Keratinocyte (primary cell): ENCODE results near the gene KIF13A. TPM values are rescaled to one million over a fixed set of nuclear protein-coding genes. Genes with fewer than 3 reads are reported as not detected.

Experiments used
- DNase-seq: peaks from one replicate; pipeline ENCODE4 v3.0.0-alpha.2; 2011; ENCODE audit warnings: low read depth, missing footprints, low spot score
- FAIRE-seq: peaks from 2 replicates; lab custom pipeline; 2011; peaks lifted over from hg19 to GRCh38; lab: Jason Lieb, UNC
- H2AFZ ChIP-seq: 2 replicates; pipeline ENCODE4 v1.6.0; 2012; ENCODE audit warnings: low read length, control low read depth, inconsistent platforms; ENCODE audit not compliant: control insufficient read depth
- H3K27ac ChIP-seq: 2 replicates; pipeline ENCODE4 v1.5.1; 2011; ENCODE audit warnings: low read length; ENCODE audit not compliant: control insufficient read depth, insufficient read depth
- H3K27me3 ChIP-seq: 3 replicates; pipeline ENCODE4 v1.6.0; 2011; ENCODE audit warnings: low read length; ENCODE audit not compliant: control insufficient read depth, insufficient read depth; ENCODE audit errors: extremely low read depth
- H3K36me3 ChIP-seq, 2 experiments: 2 replicates in 1 of 2; 3 replicates in 1 of 2; pipeline ENCODE4 v1.5.1; 2011; ENCODE audit warnings: low read length in 2 of 2, mild to moderate bottlenecking in 1 of 2; ENCODE audit not compliant: control insufficient read depth in 2 of 2, insufficient read depth in 2 of 2; ENCODE audit errors: extremely low read depth in 1 of 2
- H3K4me1 ChIP-seq: 3 replicates; pipeline ENCODE4 v1.5.1; 2011; ENCODE audit warnings: low read length; ENCODE audit not compliant: control insufficient read depth, insufficient read depth; ENCODE audit errors: extremely low read depth
- H3K4me2 ChIP-seq: 3 replicates; pipeline ENCODE4 v1.6.0; 2011; ENCODE audit warnings: low read depth, low read length; ENCODE audit not compliant: control insufficient read depth, insufficient read depth; ENCODE audit errors: extremely low read depth
- H3K4me3 ChIP-seq, 3 experiments: fragments of 200-600 bp in 1 of 3; sonication (generic) in 1 of 3; 2 replicates in 2 of 3; 3 replicates in 1 of 3; pipeline ENCODE4 v1.5.1; 2011 to 2016; ENCODE audit warnings: low read length in 3 of 3, mild to moderate bottlenecking in 3 of 3, control low read depth in 2 of 3, inconsistent platforms in 1 of 3, low read depth in 1 of 3, mixed read lengths in 1 of 3, mixed run types in 1 of 3, moderate library complexity in 1 of 3; ENCODE audit not compliant: control insufficient read depth in 2 of 3, insufficient read depth in 2 of 3; ENCODE audit errors: extremely low read depth in 1 of 3
- H3K79me2 ChIP-seq: 2 replicates; pipeline ENCODE4 v1.6.0; 2012; ENCODE audit warnings: low read length; ENCODE audit not compliant: control insufficient read depth, insufficient read depth
- H3K9ac ChIP-seq: 3 replicates; pipeline ENCODE4 v1.6.0; 2011; ENCODE audit warnings: low read length; ENCODE audit not compliant: control insufficient read depth, insufficient read depth; ENCODE audit errors: extremely low read depth
- H3K9me1 ChIP-seq: 3 replicates; pipeline ENCODE4 v1.6.0; 2011; ENCODE audit warnings: low read length; ENCODE audit not compliant: control insufficient read depth, insufficient read depth; ENCODE audit errors: extremely low read depth
- H3K9me3 ChIP-seq: 2 replicates; pipeline ENCODE4 v1.5.1; 2012; ENCODE audit warnings: low read depth, low read length; ENCODE audit not compliant: control insufficient read depth
- H4K20me1 ChIP-seq: 3 replicates; pipeline ENCODE4 v1.6.0; 2011; ENCODE audit warnings: low read length; ENCODE audit not compliant: control insufficient read depth, insufficient read depth; ENCODE audit errors: extremely low read depth
- EZH2 ChIP-seq: IDR thresholded peaks from one replicate; pipeline ENCODE4 v1.6.1; 2012; ENCODE audit warnings: inconsistent platforms, mild to moderate bottlenecking, low read length, moderate library complexity
- dilution Hi-C: fragments of 300-500 bp; cut with MboI; formaldehyde crosslinking; loops from one replicate; pipeline ENCODE4 v1.7.0; 2020; ENCODE audit warnings: low sequenced_read_pairs; ENCODE audit not compliant: extremely low pct_ligation_motif_present
- polyA plus RNA-seq, 5 experiments: library from polyadenylated mRNA; depleted of rRNA in 3 of 5; stranded (reverse) in 3 of 5; stranded (forward) in 1 of 5; unstranded in 1 of 5; fragments of >200 nt; gene quantifications; 1 replicate in 1 of 5; 2 replicates in 3 of 5; 3 replicates in 1 of 5; pipeline versions ENCODE4 v1.2.1 to v1.2.3, GENCODE V29; 2011 to 2012; ENCODE audit warnings: missing spikeins in 2 of 5, low read depth in 1 of 5, low replicate concordance in 1 of 5
- TF ChIP-seq, protein P1 (sequence below), 3 experiments: IDR thresholded peaks in 1 of 3; conservative IDR thresholded peaks in 1 of 3; optimal IDR thresholded peaks in 1 of 3; 2 replicates in 2 of 3; 3 replicates in 1 of 3; pipeline versions ENCODE3 to v1.5.1; 2011; ENCODE audit warnings: low read length in 3 of 3, mild to moderate bottlenecking in 3 of 3, moderate library complexity in 2 of 3, control low read depth in 1 of 3, inconsistent platforms in 1 of 3; ENCODE audit not compliant: insufficient read depth in 2 of 3; ENCODE audit errors: extremely low read depth in 1 of 3

Gene KIF13A
- polyA plus RNA-seq, 1 donor (not counting 4 experiments of a cell fraction or from before 2014, with no cell fraction given), result 96.2 TPM

DNA sequence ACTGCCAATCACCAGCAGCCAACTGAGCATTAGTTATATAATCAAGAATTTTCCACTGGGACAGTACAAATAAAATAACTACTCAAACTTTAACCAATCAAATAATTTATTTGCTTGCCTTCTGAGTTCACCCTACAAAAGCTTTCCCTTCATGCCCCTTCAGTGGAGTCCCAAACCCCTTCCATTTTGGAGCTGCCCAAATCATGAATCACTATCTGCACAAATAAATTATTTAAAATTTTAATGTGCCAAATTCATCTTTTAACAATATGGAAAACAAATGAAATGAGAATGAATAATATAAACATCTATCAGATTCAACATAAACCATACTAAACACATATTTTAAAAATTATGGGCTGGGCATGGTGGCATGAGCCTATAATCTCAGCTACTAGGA, 85.9 kb downstream of the KIF13A start:
- Histone ChIP-seq H3K9ac (no peak overlapping the region), H3K9me1 (peaks cover 2% of the 10 kb centered on the region), H2AFZ (no peak overlapping the region), H3K4me1 (peaks cover 21% of the 10 kb centered on the region), H3K27me3 (no peaks in the 10 kb centered on the region), H3K4me2 (no peak overlapping the region), H4K20me1 (no peaks in the 10 kb centered on the region), H3K27ac (no peak overlapping the region), H3K79me2 (peaks cover 75% of the 10 kb centered on the region), H3K4me3 (no peak overlapping the region), H3K9me3 (no peaks in the 10 kb centered on the region), H3K36me3 (peaks cover 8 to 11% of the 10 kb centered on the region in 2 experiments)
- DNase-seq (no peak), FAIRE-seq (no peak)
- TF ChIP-seq, protein P1, sequence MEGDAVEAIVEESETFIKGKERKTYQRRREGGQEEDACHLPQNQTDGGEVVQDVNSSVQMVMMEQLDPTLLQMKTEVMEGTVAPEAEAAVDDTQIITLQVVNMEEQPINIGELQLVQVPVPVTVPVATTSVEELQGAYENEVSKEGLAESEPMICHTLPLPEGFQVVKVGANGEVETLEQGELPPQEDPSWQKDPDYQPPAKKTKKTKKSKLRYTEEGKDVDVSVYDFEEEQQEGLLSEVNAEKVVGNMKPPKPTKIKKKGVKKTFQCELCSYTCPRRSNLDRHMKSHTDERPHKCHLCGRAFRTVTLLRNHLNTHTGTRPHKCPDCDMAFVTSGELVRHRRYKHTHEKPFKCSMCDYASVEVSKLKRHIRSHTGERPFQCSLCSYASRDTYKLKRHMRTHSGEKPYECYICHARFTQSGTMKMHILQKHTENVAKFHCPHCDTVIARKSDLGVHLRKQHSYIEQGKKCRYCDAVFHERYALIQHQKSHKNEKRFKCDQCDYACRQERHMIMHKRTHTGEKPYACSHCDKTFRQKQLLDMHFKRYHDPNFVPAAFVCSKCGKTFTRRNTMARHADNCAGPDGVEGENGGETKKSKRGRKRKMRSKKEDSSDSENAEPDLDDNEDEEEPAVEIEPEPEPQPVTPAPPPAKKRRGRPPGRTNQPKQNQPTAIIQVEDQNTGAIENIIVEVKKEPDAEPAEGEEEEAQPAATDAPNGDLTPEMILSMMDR (optimal IDR thresholded peaks at IDR 0.05 in 1 of 3, IDR thresholded peaks at IDR 0.05 in 1 of 3, conservative IDR thresholded peaks at IDR 0.05 in 1 of 3; ENCODE audit: extremely low read depth in 1 of 3, insufficient read depth in 2 of 3, low read length in 3 of 3), result no peak
- no peak for TF ChIP-seq EZH2
- dilution Hi-C loops, result no loop called here

DNA sequence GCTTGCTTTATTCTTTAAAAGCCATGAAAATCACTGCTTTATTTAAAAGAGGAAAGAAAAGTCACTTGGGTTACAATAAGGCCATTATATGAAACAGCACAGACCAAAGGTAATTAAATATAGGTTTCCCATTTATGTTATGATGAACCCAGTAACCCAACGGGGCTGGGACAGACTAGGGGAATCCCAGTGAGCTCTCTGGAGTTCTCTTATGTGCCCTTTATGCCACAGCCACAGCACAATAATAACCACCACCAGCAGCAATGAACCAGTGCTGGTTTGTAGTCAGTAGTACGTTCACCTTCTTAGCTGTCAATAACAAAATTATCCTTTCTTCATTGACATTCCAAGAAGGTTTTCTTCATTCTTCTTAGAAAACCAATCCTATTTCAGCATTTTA, 87.4 kb downstream of the KIF13A start:
- no peak for TF ChIP-seq EZH2
- TF ChIP-seq, protein P1 (optimal IDR thresholded peaks at IDR 0.05 in 1 of 3, IDR thresholded peaks at IDR 0.05 in 1 of 3, conservative IDR thresholded peaks at IDR 0.05 in 1 of 3; ENCODE audit: extremely low read depth in 1 of 3, insufficient read depth in 2 of 3, low read length in 3 of 3), result no peak
- no peak overlapping the region for H3K27ac ChIP-seq
- no peaks in the 10 kb centered on the region for H3K27me3 ChIP-seq
- peaks cover 2% of the 10 kb centered on the region for H3K9me1 ChIP-seq
- peaks cover 68% of the 10 kb centered on the region for H3K79me2 ChIP-seq
- H2AFZ ChIP-seq, result no peak overlapping the region
- peaks cover 8% of the 10 kb centered on the region for H3K4me1 ChIP-seq
- no peak overlapping the region for H3K4me2 ChIP-seq
- no peaks in the 10 kb centered on the region for H4K20me1 ChIP-seq
- FAIRE-seq (no peak), DNase-seq (no peak)
- peaks cover 3% of the 10 kb centered on the region for H3K9me3 ChIP-seq
- H3K9ac ChIP-seq, result no peak overlapping the region
- no peak overlapping the region for H3K4me3 ChIP-seq
- dilution Hi-C loops, result no loop called here
- H3K36me3 ChIP-seq, result peaks cover 16% of the 10 kb centered on the region in 2 experiments
